ENCODE data around the gene TMEM220.

GRCh38 chr17:10735251-10735650 lies 5.4 kb upstream of the TMEM220 start:
- TF ChIP-seq CTCF (IDR thresholded peaks at IDR 0.05) (no peak), POLR2A (IDR thresholded peaks at IDR 0.05) (no peak)
